Measurements from ENCODE around the gene RABEP1. TPM values are rescaled to one million over a fixed set of nuclear protein-coding genes. Genes with fewer than 3 reads are reported as not detected.

Gene RABEP1
- total and polyA plus RNA-seq, 4 donors: 21.1 to 47.5 (median 34.4) TPM

DNA sequence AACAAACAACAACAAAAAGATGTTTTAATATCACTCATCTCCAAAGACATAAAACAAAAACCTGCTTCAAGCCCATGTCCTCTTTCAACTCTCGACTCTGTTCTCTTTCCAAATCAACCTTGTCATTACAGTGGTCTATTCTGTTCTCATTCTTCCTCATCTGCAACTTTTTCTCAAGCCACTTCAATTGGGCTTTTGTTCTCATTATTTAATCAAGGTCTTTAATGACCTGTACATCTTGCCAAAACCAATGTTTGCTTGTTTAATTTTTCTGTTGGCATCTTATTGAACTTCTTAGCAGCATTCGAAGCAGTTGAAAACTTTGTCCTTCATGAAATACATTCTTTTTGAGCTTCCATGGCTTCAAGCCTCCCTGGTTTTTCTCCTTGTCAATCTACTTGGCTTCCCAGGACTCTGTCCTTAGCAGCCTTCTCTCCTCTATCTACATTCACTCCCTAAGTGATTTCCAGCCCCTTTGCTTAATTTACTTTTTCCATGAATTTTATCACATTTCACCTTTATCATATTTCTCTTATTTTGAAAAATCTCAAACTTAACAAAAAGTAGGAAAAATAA, 19.6 kb upstream of the RABEP1 start:
- WGBS, 2 donors: 58 to 70% methylated on average over 2 of the region's 2 CpGs

GRCh38 chr17:5263441-5263840, 18.6 kb upstream of the RABEP1 start:
- DNase-seq (no peak), ATAC-seq (ENCODE audit: low FRiP score) (no peak)
- intact Hi-C loops (cut with DNase I): no loop called here
- 89 to 91% methylated on average over 6 of the region's 6 CpGs for WGBS, 2 donors
- H3K36me3 ChIP-seq (ENCODE audit: control insufficient read depth in 1 of 2, insufficient read depth in 2 of 2, low read length in 1 of 2): no peaks in the 10 kb centered on the region
- H3K9me3 ChIP-seq (ENCODE audit: control insufficient read depth, low read length): no peaks in the 10 kb centered on the region
- no peak overlapping the region for H3K4me3 ChIP-seq (ENCODE audit: low read length in 2 of 2)
- H3K27ac ChIP-seq (ENCODE audit: low read depth in 1 of 2, low read length in 2 of 2): no peak overlapping the region
- no peaks in the 10 kb centered on the region for H3K4me1 ChIP-seq (ENCODE audit: control insufficient read depth in 1 of 2, insufficient read depth in 2 of 2, low read length in 2 of 2)
- no peaks in the 10 kb centered on the region for H3K27me3 ChIP-seq (ENCODE audit: control insufficient read depth in 1 of 2, insufficient read depth in 2 of 2, low read length in 1 of 2)

More for the DNA sequence above, 19.6 kb upstream of the RABEP1 start:
- DNase-seq: no peak
- Histone ChIP-seq H3K27me3 (ENCODE audit: control insufficient read depth in 1 of 2, insufficient read depth in 2 of 2, low read length in 1 of 2) (no peaks in the 10 kb centered on the region), H3K4me1 (ENCODE audit: control insufficient read depth in 1 of 2, insufficient read depth in 2 of 2, low read length in 2 of 2) (no peaks in the 10 kb centered on the region), H3K9me3 (ENCODE audit: control insufficient read depth, low read length) (no peaks in the 10 kb centered on the region), H3K36me3 (ENCODE audit: control insufficient read depth in 1 of 2, insufficient read depth in 2 of 2, low read length in 1 of 2) (no peaks in the 10 kb centered on the region), H3K4me3 (ENCODE audit: low read length in 2 of 2) (no peak overlapping the region), H3K27ac (ENCODE audit: low read depth in 1 of 2, low read length in 2 of 2) (no peak overlapping the region)
- ATAC-seq (ENCODE audit: low FRiP score): no peak
- intact Hi-C loops (cut with DNase I): no loop called here

DNA sequence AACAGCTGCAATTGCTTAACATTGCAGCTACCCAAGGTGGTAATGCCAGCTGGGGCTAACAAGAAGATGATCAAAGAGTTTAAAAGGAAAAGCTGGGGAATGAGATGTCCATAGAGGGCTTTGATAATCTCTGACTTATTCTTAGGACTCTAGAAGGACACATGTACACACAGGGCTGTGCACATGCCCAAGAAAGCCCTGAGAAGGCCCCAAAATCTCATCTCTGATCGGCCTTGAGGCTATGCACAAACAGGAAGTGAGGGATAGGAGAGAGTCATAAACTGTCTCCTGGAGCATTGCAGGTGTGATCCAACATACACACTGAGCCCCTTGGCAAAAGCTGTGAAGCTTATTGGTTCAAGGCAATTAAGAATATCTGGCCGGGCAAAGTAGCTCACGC, 17.2 kb upstream of the RABEP1 start:
- intact Hi-C loops (cut with DNase I): no loop called here
- no peaks in the 10 kb centered on the region for H3K36me3 ChIP-seq (ENCODE audit: control insufficient read depth in 1 of 2, insufficient read depth in 2 of 2, low read length in 1 of 2)
- no peak overlapping the region for H3K4me3 ChIP-seq (ENCODE audit: low read length in 2 of 2)
- WGBS, 2 donors: 77 to 81% methylated on average over 3 of the region's 3 CpGs
- no peak for ATAC-seq (ENCODE audit: low FRiP score)
- H3K9me3 ChIP-seq (ENCODE audit: control insufficient read depth, low read length): no peaks in the 10 kb centered on the region
- no peak for DNase-seq
- no peak overlapping the region for H3K27ac ChIP-seq (ENCODE audit: low read depth in 1 of 2, low read length in 2 of 2)
- H3K4me1 ChIP-seq (ENCODE audit: control insufficient read depth in 1 of 2, insufficient read depth in 2 of 2, low read length in 2 of 2): no peaks in the 10 kb centered on the region
- no peaks in the 10 kb centered on the region for H3K27me3 ChIP-seq (ENCODE audit: control insufficient read depth in 1 of 2, insufficient read depth in 2 of 2, low read length in 1 of 2)

GRCh38 chr17:5269241-5269960, 12.7 kb upstream of the RABEP1 start:
- ATAC-seq (ENCODE audit: low FRiP score) (no peak), DNase-seq (no peak)
- WGBS, 2 donors: 67% methylated on average over 4 of the region's 4 CpGs
- Histone ChIP-seq H3K4me1 (ENCODE audit: control insufficient read depth in 1 of 2, insufficient read depth in 2 of 2, low read length in 2 of 2) (no peaks in the 10 kb centered on the region), H3K9me3 (ENCODE audit: control insufficient read depth, low read length) (no peaks in the 10 kb centered on the region), H3K4me3 (ENCODE audit: low read length in 2 of 2) (no peak overlapping the region), H3K27me3 (ENCODE audit: control insufficient read depth in 1 of 2, insufficient read depth in 2 of 2, low read length in 1 of 2) (no peaks in the 10 kb centered on the region), H3K27ac (ENCODE audit: low read depth in 1 of 2, low read length in 2 of 2) (no peak overlapping the region), H3K36me3 (ENCODE audit: control insufficient read depth in 1 of 2, insufficient read depth in 2 of 2, low read length in 1 of 2) (no peaks in the 10 kb centered on the region)
- intact Hi-C loops (cut with DNase I): no loop called here

DNA sequence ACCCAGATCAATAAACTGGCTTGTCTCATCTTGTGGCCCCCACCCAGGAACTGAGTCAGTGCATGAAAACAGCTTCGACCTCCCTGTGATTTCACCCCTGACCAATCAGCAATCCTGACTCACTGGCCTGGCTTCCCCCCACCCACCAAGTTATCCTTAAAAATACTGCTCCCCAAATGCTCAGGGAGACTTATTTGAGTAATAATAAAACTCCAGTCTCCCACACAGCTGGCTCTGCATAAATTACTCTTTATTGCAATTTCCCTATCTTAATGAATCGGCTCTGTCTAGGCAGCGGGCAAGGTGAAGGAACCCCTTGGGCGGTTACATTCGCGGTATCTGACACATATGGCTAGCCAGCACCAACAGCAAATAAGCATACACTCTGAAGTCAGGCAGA, 9.8 kb upstream of the RABEP1 start:
- Histone ChIP-seq H3K4me3 (ENCODE audit: low read length in 2 of 2) (no peak overlapping the region), H3K27ac (ENCODE audit: low read depth in 1 of 2, low read length in 2 of 2) (no peak overlapping the region), H3K9me3 (ENCODE audit: control insufficient read depth, low read length) (no peaks in the 10 kb centered on the region), H3K4me1 (ENCODE audit: control insufficient read depth in 1 of 2, insufficient read depth in 2 of 2, low read length in 2 of 2) (no peaks in the 10 kb centered on the region), H3K27me3 (ENCODE audit: control insufficient read depth in 1 of 2, insufficient read depth in 2 of 2, low read length in 1 of 2) (no peaks in the 10 kb centered on the region), H3K36me3 (ENCODE audit: control insufficient read depth in 1 of 2, insufficient read depth in 2 of 2, low read length in 1 of 2) (no peaks in the 10 kb centered on the region)
- intact Hi-C loops (cut with DNase I): no loop called here
- 79 to 82% methylated on average over 6 of the region's 6 CpGs for WGBS, 2 donors
- ATAC-seq (ENCODE audit: low FRiP score): no peak
- DNase-seq: no peak

- DNase-seq (peak; percentile 57 to 78), ATAC-seq (ENCODE audit: low FRiP score) (no peak)
- Histone ChIP-seq H3K4me3 (ENCODE audit: low read length in 2 of 2) (peak overlapping the region; percentile 89 to 100), H3K4me1 (ENCODE audit: control insufficient read depth in 1 of 2, insufficient read depth in 2 of 2, low read length in 2 of 2) (peaks cover 2 to 6% of the 10 kb centered on the region in 2 donors), H3K36me3 (ENCODE audit: control insufficient read depth in 1 of 2, insufficient read depth in 2 of 2, low read length in 1 of 2) (no peaks in the 10 kb centered on the region), H3K27ac (ENCODE audit: low read depth in 1 of 2, low read length in 2 of 2) (no peak overlapping the region), H3K9me3 (ENCODE audit: control insufficient read depth, low read length) (no peaks in the 10 kb centered on the region), H3K27me3 (ENCODE audit: control insufficient read depth in 1 of 2, insufficient read depth in 2 of 2, low read length in 1 of 2) (no peaks in the 10 kb centered on the region)
- intact Hi-C loops (cut with DNase I): loop anchor here in 1 of 2 donors (2.0 kb wide), 1 partner anchor 16 kb away; no protein-coding TSS in a partner anchor
- whole genome bisulfite sequencing, 2 donors: 1 to 2% methylated on average over 28 to 34 of the region's 34 CpGs
Measured at GRCh38 chr17:5282642-5283217, 646 bp downstream of the RABEP1 start.

GRCh38 chr17:5283571-5284315, 1.7 kb downstream of the RABEP1 start:
- Histone ChIP-seq H3K4me1 (ENCODE audit: control insufficient read depth in 1 of 2, insufficient read depth in 2 of 2, low read length in 2 of 2) (peaks cover 2 to 6% of the 10 kb centered on the region in 2 donors), H3K27ac (ENCODE audit: low read depth in 1 of 2, low read length in 2 of 2) (no peak overlapping the region), H3K4me3 (ENCODE audit: low read length in 2 of 2) (no peak overlapping the region), H3K27me3 (ENCODE audit: control insufficient read depth in 1 of 2, insufficient read depth in 2 of 2, low read length in 1 of 2) (no peaks in the 10 kb centered on the region), H3K9me3 (ENCODE audit: control insufficient read depth, low read length) (no peaks in the 10 kb centered on the region), H3K36me3 (ENCODE audit: control insufficient read depth in 1 of 2, insufficient read depth in 2 of 2, low read length in 1 of 2) (no peaks in the 10 kb centered on the region)
- intact Hi-C loops (cut with DNase I): loop anchor here in 1 of 2 donors (2.0 kb wide), 1 partner anchor 15 kb away; no protein-coding TSS in a partner anchor
- WGBS, 2 donors: 20 to 26% methylated on average over 5 of the region's 5 CpGs
- ATAC-seq (ENCODE audit: low FRiP score) (no peak), DNase-seq (no peak)

GRCh38 chr17:5284681-5285080, 2.6 kb downstream of the RABEP1 start:
- Histone ChIP-seq H3K27me3 (ENCODE audit: control insufficient read depth in 1 of 2, insufficient read depth in 2 of 2, low read length in 1 of 2) (no peaks in the 10 kb centered on the region), H3K27ac (ENCODE audit: low read depth in 1 of 2, low read length in 2 of 2) (no peak overlapping the region), H3K4me1 (ENCODE audit: control insufficient read depth in 1 of 2, insufficient read depth in 2 of 2, low read length in 2 of 2) (peaks cover 2 to 6% of the 10 kb centered on the region in 2 donors), H3K9me3 (ENCODE audit: control insufficient read depth, low read length) (no peaks in the 10 kb centered on the region), H3K4me3 (ENCODE audit: low read length in 2 of 2) (no peak overlapping the region), H3K36me3 (ENCODE audit: control insufficient read depth in 1 of 2, insufficient read depth in 2 of 2, low read length in 1 of 2) (no peaks in the 10 kb centered on the region)
- DNase-seq: no peak
- 69 to 72% methylated on average over 7 of the region's 7 CpGs for WGBS, 2 donors
- intact Hi-C loops (cut with DNase I): no loop called here
- no peak for ATAC-seq (ENCODE audit: low FRiP score)

Measured in aorta (tissue), 5 donors.